GM18526 (cell line): ENCODE results near the gene GPANK1.

Source experiments
- POLR2A ChIP-seq: IDR thresholded peaks from 3 replicates; pipeline ENCODE4 v1.6.1; 2011; ENCODE audit not compliant: insufficient read length; ENCODE audit errors: extremely low read depth

The GPANK1 gene

DNA sequence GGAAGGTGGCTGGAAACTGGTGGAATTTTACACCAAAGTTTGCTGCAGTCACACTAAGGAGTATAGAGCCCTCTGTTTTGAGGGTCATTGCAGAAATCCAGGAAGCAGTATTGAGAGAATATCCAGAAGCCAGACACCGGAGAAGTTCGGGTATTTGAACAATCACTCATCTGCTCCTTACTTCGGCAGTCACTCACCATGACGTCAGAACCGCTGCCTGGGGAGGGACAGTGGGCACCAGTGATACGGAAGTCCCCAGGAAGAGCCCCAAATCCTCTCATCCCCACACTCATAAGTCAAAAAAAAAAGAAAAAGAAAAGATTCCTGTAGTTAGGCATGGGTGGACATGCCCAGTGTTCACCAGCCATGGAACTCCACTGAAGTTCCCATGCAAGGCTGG is 12.1 kb upstream of the GPANK1 start:
- TF ChIP-seq POLR2A, result no peak

DNA sequence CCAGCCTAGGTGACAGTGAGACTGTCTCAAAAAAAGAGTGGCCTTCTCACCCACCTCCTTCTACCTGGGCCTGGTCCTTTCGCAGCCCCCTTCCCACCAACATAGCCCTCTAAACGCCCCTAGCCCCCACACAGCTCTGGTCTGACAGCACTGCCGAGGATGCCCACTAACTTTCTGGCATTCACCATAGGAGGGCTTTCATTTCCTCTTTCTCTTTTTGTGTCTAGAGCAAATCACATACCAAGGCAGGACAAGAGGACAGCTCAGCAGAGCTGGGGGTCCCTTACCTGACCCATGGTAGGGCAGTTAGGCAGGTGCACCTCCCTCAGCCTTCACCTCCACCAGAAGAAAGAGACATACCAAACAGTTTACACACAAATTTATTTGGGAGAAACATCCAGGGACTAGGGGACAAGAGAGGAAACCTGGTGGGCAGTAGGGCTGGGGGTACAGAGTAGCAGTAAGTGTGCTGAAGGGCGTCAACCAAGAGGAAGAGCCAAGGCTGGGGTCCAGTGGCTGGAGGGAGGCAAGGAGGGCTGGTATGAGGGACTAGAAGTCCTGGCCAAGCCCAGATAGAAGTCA is 11.6 kb upstream of the GPANK1 start:
- no peak for TF ChIP-seq POLR2A

DNA sequence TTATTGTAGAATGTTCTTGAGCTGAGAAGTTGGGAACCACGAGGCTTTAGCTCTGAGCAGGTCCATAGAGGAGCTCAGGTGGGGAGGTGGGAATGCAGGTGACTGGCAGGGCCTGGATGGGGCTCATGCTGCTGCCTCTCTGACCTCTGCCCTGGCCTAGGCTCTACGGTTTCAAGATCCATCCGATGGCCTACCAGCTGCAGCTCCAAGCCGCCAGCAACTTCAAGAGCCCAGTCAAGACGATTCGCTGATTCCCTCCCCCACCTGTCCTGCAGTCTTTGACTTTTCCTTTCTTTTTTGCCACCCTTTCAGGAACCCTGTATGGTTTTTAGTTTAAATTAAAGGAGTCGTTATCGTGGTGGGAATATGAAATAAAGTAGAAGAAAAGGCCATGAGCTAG is 4.9 kb upstream of the GPANK1 start, which contains the start of gene LY6G5B:
Gene LY6G5B (plus strand): TSS at position 301 of the 400 bp plus-strand sequence. CDS start 975 bp downstream, outside the sequence.
- no peak for TF ChIP-seq POLR2A

GRCh38 chr6:31666337-31666965 is 1.7 kb upstream of the GPANK1 start:
- no peak for TF ChIP-seq POLR2A

DNA sequence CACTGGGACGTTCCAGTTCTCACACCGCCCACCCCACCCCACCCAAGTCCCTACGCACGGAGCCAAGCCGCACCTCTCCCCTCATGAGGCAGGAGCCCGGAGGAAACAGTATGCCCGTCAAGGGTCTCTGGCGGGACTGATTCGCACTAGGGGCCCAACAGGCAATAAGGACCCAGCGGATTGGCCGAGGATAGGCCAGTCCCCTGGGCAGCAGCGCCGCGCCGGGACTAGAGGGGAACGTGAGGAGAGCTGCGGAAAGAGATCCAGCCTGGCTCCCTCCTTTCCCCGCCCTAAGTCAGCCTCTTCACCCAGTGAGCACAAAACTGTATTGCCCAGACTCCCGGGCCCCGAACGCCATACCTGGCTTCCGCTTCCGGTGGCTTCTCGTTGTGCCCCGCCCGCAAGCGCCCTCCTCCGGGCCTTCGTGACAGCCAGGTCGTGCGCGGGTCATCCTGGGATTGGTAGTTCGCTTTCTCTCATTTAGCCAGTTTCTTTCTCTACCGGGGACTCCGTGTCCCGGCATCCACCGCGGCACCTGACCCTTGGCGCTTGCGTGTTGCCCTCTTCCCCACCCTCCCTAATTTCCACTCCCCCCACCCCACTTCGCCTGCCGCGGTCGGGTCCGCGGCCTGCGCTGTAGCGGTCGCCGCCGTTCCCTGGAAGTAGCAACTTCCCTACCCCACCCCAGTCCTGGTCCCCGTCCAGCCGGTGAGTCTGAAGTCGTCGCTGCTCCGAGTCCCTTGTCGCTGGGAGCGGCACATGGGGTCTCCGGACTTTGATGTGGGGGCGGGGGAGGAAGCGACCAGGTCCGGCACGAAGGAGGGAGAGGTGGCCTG is 922 bp upstream of the GPANK1 start, which contains the start of gene CSNK2B:
Gene CSNK2B (plus strand): TSS at position 580 of the 836 bp plus-strand sequence. CDS start 752 bp downstream, outside the sequence.
- TF ChIP-seq POLR2A, result peak; percentile 92

- no peak for TF ChIP-seq POLR2A
These were observed 622 bp downstream of the GPANK1 start for GRCh38 chr6:31663961-31664789.

GRCh38 chr6:31663126-31663960 is 1.5 kb downstream of the GPANK1 start:
- TF ChIP-seq POLR2A, result no peak

GRCh38 chr6:31662124-31662723 is 2.6 kb downstream of the GPANK1 start:
- no peak for TF ChIP-seq POLR2A

DNA sequence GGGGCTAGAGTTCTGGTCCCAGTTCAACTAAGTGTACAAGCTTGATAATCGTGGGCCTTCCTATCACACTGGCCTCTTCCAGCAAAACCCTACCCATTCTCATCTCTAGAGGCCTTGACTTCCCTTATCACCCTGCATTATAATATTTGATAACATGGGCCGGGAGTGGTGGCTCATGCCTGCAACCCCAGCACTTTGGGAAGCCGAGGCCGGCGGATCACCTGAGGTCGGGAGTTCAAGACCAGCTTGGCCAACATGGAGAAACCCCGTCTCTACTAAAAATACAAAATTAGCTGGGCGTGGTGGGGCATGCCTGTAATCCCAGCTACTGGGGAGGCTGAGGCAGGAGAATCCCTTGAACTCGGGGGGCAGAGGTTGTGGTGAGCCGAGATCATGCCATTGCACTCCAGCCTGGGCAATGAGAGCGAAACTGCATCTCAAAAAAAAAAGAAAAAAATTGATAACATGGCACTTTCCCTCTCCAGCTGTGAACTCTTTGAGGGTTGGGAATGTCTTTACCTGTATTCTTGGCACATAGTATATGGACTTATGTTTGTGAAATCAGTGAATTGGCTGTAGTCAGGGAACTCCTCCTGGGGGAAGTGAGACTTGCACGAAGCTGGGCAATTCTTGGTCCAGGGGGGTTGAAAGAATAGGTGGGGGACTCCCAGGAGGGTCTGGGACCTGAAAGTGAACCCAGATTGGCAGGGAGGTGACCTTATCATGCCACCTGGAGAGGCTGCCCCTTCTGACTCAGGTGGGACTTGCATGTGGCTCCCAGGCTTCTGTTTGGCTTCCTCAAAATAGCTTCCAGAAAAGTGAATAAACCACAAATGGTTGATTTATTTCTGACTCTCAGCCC is 3.3 kb downstream of the GPANK1 start:
- no peak for TF ChIP-seq POLR2A

DNA sequence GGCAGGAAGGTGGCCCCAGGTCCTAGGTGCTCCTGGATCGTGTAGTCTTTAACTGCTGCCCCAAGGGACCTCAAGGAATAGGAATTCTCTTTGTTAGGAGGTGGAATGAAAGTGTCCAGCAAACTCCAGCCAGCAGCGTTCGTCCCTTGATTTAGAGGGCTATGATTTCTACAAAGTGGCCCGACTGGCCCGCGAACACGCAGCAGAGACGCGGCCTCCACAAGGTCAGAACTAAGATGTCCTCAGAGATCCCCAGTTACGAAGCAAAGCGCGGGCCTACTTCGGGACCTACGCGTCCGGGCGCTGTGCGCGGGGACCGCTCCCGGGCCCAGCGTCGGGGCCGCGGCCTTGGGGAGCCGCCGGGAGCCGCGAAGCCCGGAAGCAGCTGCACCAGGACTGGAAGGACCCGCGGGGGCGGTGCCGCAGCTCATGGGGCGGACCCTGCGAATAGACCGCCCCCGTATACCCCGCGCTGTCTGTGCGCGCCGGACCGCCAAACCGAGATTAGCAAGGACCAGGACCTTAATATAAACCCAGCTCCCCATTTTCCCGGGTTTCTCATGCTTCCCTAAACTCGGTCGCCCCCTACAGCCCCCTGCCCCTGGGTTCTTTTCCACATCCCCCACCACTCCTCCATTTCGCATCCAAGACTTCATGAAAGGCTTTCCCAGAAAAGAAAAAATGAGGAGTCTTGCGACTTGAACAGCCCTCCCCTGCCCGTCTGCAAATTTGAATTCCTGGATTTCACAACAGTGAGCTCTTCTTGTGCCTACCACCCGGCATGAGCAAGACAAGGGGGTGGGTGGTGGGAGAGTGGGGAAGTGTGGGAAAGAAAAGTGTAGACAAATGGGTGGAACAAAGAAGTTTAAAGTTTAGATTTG is 4.2 kb downstream of the GPANK1 start, which contains the start of gene C6orf47:
Gene C6orf47 (minus strand): TSS at position 398 of the 881 bp plus-strand sequence. CDS start 831 bp downstream, outside the sequence.
- TF ChIP-seq POLR2A, result peak; percentile 89

GRCh38 chr6:31659649-31660380 is 5.0 kb downstream of the GPANK1 start:
- TF ChIP-seq POLR2A, result no peak
